Measurements from ENCODE around the gene KIAA1755. TPM values are rescaled to one million over a fixed set of nuclear protein-coding genes. Genes with fewer than 3 reads are reported as not detected.

The KIAA1755 gene
- total and polyA plus RNA-seq, 10 of the 15 experiments (the other 5 are each of a cell fraction or from before 2014, with no cell fraction given) = not detected

GRCh38 chr20:38171675-38172043 is 88.9 kb downstream of the KIAA1755 start:
- H3K27me3 ChIP-seq (replicated peaks in 1 of 2; ENCODE audit: control insufficient read depth in 2 of 2, insufficient read depth in 2 of 2, low read length in 1 of 2) = no peaks in the 10 kb centered on the region; a peak in 1 of 4 replicates
- ChIA-PET CTCF (interaction anchor here (1.1 to 2.9 kb wide), 2 partner anchors 98 to 114 kb away, joined by 5 to 9 read pairs; no protein-coding TSS in a partner anchor), SMC1A (ENCODE audit: uncharacterized antibody, unreplicated experiment) (no interaction called here), RAD21 (ENCODE audit: unreplicated experiment) (no interaction called here), POLR2A (no interaction called here)
- H3K4me1 ChIP-seq (ENCODE audit: control insufficient read depth, insufficient read depth, low read length) = peaks cover 14% of the 10 kb centered on the region
- no peaks in the 10 kb centered on the region for H3K79me2 ChIP-seq (ENCODE audit: control insufficient read depth, insufficient read depth, low read length)
- DNase-seq (ENCODE audit: low read depth, low spot score) = no peak
- no peak for FAIRE-seq
- 75% methylated on average over 4 of the region's 4 CpGs for WGBS (ENCODE audit: insufficient coverage, insufficient replicate concordance, low lambda C conversion rate, missing lambda C conversion rate)
- TF ChIP-seq JUNB (IDR thresholded peaks at IDR 0.05) (no peak), MTA3 (IDR thresholded peaks at IDR 0.05; ENCODE audit: borderline replicate concordance, low read length) (no peak), PBX3 (IDR thresholded peaks at IDR 0.05; ENCODE audit: insufficient replicate concordance, low read depth, low read length) (no peak), SREBF1 (IDR thresholded peaks at IDR 0.05; ENCODE audit: low read length) (no peak), SMAD5 (IDR thresholded peaks at IDR 0.05; ENCODE audit: low read depth) (no peak), BRCA1 (IDR thresholded peaks at IDR 0.05; ENCODE audit: low read depth, low read length) (no peak), MXI1 (IDR thresholded peaks at IDR 0.05; ENCODE audit: low read depth, low read length) (no peak), ZBED1 (IDR thresholded peaks at IDR 0.05; ENCODE audit: borderline replicate concordance) (no peak), FOXM1 (IDR thresholded peaks at IDR 0.05; ENCODE audit: low read depth, low read length) (no peak)
- TF ChIP-seq, protein P1, sequence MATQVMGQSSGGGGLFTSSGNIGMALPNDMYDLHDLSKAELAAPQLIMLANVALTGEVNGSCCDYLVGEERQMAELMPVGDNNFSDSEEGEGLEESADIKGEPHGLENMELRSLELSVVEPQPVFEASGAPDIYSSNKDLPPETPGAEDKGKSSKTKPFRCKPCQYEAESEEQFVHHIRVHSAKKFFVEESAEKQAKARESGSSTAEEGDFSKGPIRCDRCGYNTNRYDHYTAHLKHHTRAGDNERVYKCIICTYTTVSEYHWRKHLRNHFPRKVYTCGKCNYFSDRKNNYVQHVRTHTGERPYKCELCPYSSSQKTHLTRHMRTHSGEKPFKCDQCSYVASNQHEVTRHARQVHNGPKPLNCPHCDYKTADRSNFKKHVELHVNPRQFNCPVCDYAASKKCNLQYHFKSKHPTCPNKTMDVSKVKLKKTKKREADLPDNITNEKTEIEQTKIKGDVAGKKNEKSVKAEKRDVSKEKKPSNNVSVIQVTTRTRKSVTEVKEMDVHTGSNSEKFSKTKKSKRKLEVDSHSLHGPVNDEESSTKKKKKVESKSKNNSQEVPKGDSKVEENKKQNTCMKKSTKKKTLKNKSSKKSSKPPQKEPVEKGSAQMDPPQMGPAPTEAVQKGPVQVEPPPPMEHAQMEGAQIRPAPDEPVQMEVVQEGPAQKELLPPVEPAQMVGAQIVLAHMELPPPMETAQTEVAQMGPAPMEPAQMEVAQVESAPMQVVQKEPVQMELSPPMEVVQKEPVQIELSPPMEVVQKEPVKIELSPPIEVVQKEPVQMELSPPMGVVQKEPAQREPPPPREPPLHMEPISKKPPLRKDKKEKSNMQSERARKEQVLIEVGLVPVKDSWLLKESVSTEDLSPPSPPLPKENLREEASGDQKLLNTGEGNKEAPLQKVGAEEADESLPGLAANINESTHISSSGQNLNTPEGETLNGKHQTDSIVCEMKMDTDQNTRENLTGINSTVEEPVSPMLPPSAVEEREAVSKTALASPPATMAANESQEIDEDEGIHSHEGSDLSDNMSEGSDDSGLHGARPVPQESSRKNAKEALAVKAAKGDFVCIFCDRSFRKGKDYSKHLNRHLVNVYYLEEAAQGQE (IDR thresholded peaks at IDR 0.05; ENCODE audit: low read depth, low read length) = no peak
- TF ChIP-seq, protein P2, sequence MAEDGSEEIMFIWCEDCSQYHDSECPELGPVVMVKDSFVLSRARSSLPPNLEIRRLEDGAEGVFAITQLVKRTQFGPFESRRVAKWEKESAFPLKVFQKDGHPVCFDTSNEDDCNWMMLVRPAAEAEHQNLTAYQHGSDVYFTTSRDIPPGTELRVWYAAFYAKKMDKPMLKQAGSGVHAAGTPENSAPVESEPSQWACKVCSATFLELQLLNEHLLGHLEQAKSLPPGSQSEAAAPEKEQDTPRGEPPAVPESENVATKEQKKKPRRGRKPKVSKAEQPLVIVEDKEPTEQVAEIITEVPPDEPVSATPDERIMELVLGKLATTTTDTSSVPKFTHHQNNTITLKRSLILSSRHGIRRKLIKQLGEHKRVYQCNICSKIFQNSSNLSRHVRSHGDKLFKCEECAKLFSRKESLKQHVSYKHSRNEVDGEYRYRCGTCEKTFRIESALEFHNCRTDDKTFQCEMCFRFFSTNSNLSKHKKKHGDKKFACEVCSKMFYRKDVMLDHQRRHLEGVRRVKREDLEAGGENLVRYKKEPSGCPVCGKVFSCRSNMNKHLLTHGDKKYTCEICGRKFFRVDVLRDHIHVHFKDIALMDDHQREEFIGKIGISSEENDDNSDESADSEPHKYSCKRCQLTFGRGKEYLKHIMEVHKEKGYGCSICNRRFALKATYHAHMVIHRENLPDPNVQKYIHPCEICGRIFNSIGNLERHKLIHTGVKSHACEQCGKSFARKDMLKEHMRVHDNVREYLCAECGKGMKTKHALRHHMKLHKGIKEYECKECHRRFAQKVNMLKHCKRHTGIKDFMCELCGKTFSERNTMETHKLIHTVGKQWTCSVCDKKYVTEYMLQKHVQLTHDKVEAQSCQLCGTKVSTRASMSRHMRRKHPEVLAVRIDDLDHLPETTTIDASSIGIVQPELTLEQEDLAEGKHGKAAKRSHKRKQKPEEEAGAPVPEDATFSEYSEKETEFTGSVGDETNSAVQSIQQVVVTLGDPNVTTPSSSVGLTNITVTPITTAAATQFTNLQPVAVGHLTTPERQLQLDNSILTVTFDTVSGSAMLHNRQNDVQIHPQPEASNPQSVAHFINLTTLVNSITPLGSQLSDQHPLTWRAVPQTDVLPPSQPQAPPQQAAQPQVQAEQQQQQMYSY (CRISPR knock-in tag; IDR thresholded peaks at IDR 0.05) = no peak
- TF ChIP-seq, protein P3, sequence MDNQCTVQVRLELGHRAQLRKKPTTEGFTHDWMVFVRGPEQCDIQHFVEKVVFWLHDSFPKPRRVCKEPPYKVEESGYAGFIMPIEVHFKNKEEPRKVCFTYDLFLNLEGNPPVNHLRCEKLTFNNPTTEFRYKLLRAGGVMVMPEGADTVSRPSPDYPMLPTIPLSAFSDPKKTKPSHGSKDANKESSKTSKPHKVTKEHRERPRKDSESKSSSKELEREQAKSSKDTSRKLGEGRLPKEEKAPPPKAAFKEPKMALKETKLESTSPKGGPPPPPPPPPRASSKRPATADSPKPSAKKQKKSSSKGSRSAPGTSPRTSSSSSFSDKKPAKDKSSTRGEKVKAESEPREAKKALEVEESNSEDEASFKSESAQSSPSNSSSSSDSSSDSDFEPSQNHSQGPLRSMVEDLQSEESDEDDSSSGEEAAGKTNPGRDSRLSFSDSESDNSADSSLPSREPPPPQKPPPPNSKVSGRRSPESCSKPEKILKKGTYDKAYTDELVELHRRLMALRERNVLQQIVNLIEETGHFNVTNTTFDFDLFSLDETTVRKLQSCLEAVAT (IDR thresholded peaks at IDR 0.05) = no peak
- no peak for ATAC-seq
- H2AFZ ChIP-seq (ENCODE audit: control insufficient read depth, low read depth, low read length) = no peak overlapping the region
- H3K4me2 ChIP-seq (ENCODE audit: control insufficient read depth, insufficient read depth) = no peak overlapping the region
- H3K9ac ChIP-seq (ENCODE audit: control insufficient read depth, insufficient read depth, low read length) = no peak overlapping the region
- BruUV-seq (replicated peaks) = no TSS peak
- no peaks in the 10 kb centered on the region; the same call in 2 of the 3 replicates for H3K9me3 ChIP-seq (replicated peaks; ENCODE audit: control insufficient read depth, insufficient read depth, low read length)
- no peaks in the 10 kb centered on the region for H3K36me3 ChIP-seq (ENCODE audit: control insufficient read depth in 2 of 2, insufficient read depth in 2 of 2, low read length in 1 of 2)
- in situ Hi-C loops (cut with MboI) = loop anchor here (25.0 kb wide), 1 partner anchor 109 kb away; no protein-coding TSS in a partner anchor
- intact Hi-C loops (cut with micrococcal nuclease; ENCODE audit: unreplicated experiment) = no loop called here
- H4K20me1 ChIP-seq (ENCODE audit: control insufficient read depth, insufficient read depth) = no peaks in the 10 kb centered on the region
- H3K27ac ChIP-seq (ENCODE audit: control insufficient read depth, insufficient read depth) = no peak overlapping the region
- no peak overlapping the region for H3K4me3 ChIP-seq

All from GM12878 (cell line).